ENCODE results near the gene APOOL. TPM values are rescaled to one million over a fixed set of nuclear protein-coding genes. Genes with fewer than 3 reads are reported as not detected.

Gene APOOL
- total RNA-seq, 1 experiment from 2014 or later = 21.7 TPM

- Histone ChIP-seq H2AFZ (no peak overlapping the region), H3K79me2 (ENCODE audit: low read depth) (no peaks in the 10 kb centered on the region), H3K27ac (no peak overlapping the region), H3K9me2 (ENCODE audit: insufficient read depth) (no peaks in the 10 kb centered on the region), H3K9me3 (ENCODE audit: insufficient read depth, low read depth) (no peaks in the 10 kb centered on the region), H3K4me2 (no peak overlapping the region), H3K27me3 (ENCODE audit: insufficient read depth, low read depth) (no peaks in the 10 kb centered on the region), H3K4me3 (no peak overlapping the region), H3K4me1 (replicated peaks; ENCODE audit: insufficient read depth) (no peaks in the 10 kb centered on the region), H3F3A (ENCODE audit: insufficient read depth, low read depth) (peaks cover 5% of the 10 kb centered on the region; the same call in 1 of the 2 replicates), H3K36me3 (ENCODE audit: low read depth) (no peaks in the 10 kb centered on the region), H4K20me1 (ENCODE audit: insufficient read depth) (no peaks in the 10 kb centered on the region)
- ChIA-PET CTCF (no interaction called here), POLR2A (ENCODE audit: unreplicated experiment) (no interaction called here)
- TF ChIP-seq EZH2 (IDR thresholded peaks at IDR 0.05; ENCODE audit: low read depth) (no peak), CTCF (conservative IDR thresholded peaks at IDR 0.05) (peak; percentile 72)
- no TSS peak for BruUV-seq (replicated peaks)
- intact Hi-C loops (cut with micrococcal nuclease; ENCODE audit: unreplicated experiment) = loop anchor here (10.0 kb wide), 1 partner anchor 460 kb away; no protein-coding TSS in a partner anchor
- peak in 1 of 2 experiments; percentile 4 for DNase-seq
These were observed 81.2 kb downstream of the APOOL start for GRCh38 chrX:85084770-85085393.

GRCh38 chrX:85089321-85089840, 85.7 kb downstream of the APOOL start:
- Histone ChIP-seq H3K4me2 (no peak overlapping the region), H3K4me1 (replicated peaks; ENCODE audit: insufficient read depth) (no peaks in the 10 kb centered on the region), H3K9me3 (ENCODE audit: insufficient read depth, low read depth) (no peaks in the 10 kb centered on the region), H3K79me2 (ENCODE audit: low read depth) (no peaks in the 10 kb centered on the region), H3K27me3 (ENCODE audit: insufficient read depth, low read depth) (no peaks in the 10 kb centered on the region), H3F3A (ENCODE audit: insufficient read depth, low read depth) (peaks cover 5% of the 10 kb centered on the region; the same call in 1 of the 2 replicates), H3K4me3 (no peak overlapping the region), H2AFZ (no peak overlapping the region), H4K20me1 (ENCODE audit: insufficient read depth) (no peaks in the 10 kb centered on the region), H3K9me2 (ENCODE audit: insufficient read depth) (no peaks in the 10 kb centered on the region), H3K27ac (no peak overlapping the region), H3K36me3 (ENCODE audit: low read depth) (no peaks in the 10 kb centered on the region)
- CTCF ChIA-PET = no interaction called here
- BruUV-seq (replicated peaks) = no TSS peak
- intact Hi-C loops (cut with micrococcal nuclease; ENCODE audit: unreplicated experiment) = loop anchor here (10.0 kb wide), 1 partner anchor 455 kb away; no protein-coding TSS in a partner anchor
- TF ChIP-seq CTCF (conservative IDR thresholded peaks at IDR 0.05) = no peak
- TF ChIP-seq EZH2 (IDR thresholded peaks at IDR 0.05; ENCODE audit: low read depth) = no peak
- POLR2A ChIA-PET (ENCODE audit: unreplicated experiment) = no interaction called here
- DNase-seq = no peak

- intact Hi-C loops (cut with micrococcal nuclease; ENCODE audit: unreplicated experiment) = no loop called here
These were observed 103.7 kb downstream of the APOOL start for GRCh38 chrX:85107407-85107806.

More at GRCh38 chrX:85107407-85107806, 103.7 kb downstream of the APOOL start:
- no peaks in the 10 kb centered on the region for H3F3A ChIP-seq (ENCODE audit: insufficient read depth, low read depth)
- ChIA-PET POLR2A (ENCODE audit: unreplicated experiment) (no interaction called here), CTCF (no interaction called here)
- no peak overlapping the region for H2AFZ ChIP-seq
- H3K9me2 ChIP-seq (ENCODE audit: insufficient read depth) = no peaks in the 10 kb centered on the region
- no peak overlapping the region for H3K4me2 ChIP-seq
- TF ChIP-seq EZH2 (IDR thresholded peaks at IDR 0.05; ENCODE audit: low read depth) = no peak
- no peak for TF ChIP-seq CTCF (conservative IDR thresholded peaks at IDR 0.05)
- no peaks in the 10 kb centered on the region for H3K9me3 ChIP-seq (ENCODE audit: insufficient read depth, low read depth)
- no peak overlapping the region for H3K4me3 ChIP-seq
- no peaks in the 10 kb centered on the region for H3K27me3 ChIP-seq (ENCODE audit: insufficient read depth, low read depth)
- H3K27ac ChIP-seq = no peak overlapping the region
- no peaks in the 10 kb centered on the region for H3K36me3 ChIP-seq (ENCODE audit: low read depth)
- H4K20me1 ChIP-seq (ENCODE audit: insufficient read depth) = no peaks in the 10 kb centered on the region
- no TSS peak for BruUV-seq (replicated peaks)
- H3K79me2 ChIP-seq (ENCODE audit: low read depth) = no peaks in the 10 kb centered on the region
- H3K4me1 ChIP-seq (replicated peaks; ENCODE audit: insufficient read depth) = no peaks in the 10 kb centered on the region
- DNase-seq = no peak
